Kidney tubule cell (primary cell): ENCODE measurements around the gene RNF213.

Experiments
- DNase-seq: peaks from one replicate; pipeline ENCODE4 v3.0.0-alpha.2; 2018; ENCODE audit warnings: low spot score

The RNF213 gene

GRCh38 chr17:80421381-80422090 lies 160.9 kb downstream of the RNF213 start:
- no peak for DNase-seq

- DNase-seq, result no peak
Measured at GRCh38 chr17:80422276-80422675, 161.6 kb downstream of the RNF213 start.

GRCh38 chr17:80422981-80423380 lies 162.3 kb downstream of the RNF213 start:
- DNase-seq, result no peak

- DNase-seq, result no peak
Measured at GRCh38 chr17:80423536-80424225, 163.0 kb downstream of the RNF213 start.

GRCh38 chr17:80424261-80424660 lies 163.6 kb downstream of the RNF213 start:
- DNase-seq, result no peak

GRCh38 chr17:80424878-80425765 lies 164.5 kb downstream of the RNF213 start:
- no peak for DNase-seq

- DNase-seq, result no peak
Measured at GRCh38 chr17:80425835-80426426, 165.3 kb downstream of the RNF213 start.

GRCh38 chr17:80426671-80427326 lies 166.1 kb downstream of the RNF213 start:
- DNase-seq, result peak; percentile 68

- no peak for DNase-seq
Measured at GRCh38 chr17:80427366-80428282, 167.0 kb downstream of the RNF213 start.

- no peak for DNase-seq
Measured at GRCh38 chr17:80428363-80428762, 167.7 kb downstream of the RNF213 start.

- no peak for DNase-seq
Measured at GRCh38 chr17:80428796-80429195, 168.1 kb downstream of the RNF213 start.

- no peak for DNase-seq
Measured at GRCh38 chr17:80429356-80430275, 169.0 kb downstream of the RNF213 start.

GRCh38 chr17:80430446-80431245 lies 170.0 kb downstream of the RNF213 start:
- DNase-seq, result no peak

- DNase-seq, result no peak
Measured at GRCh38 chr17:80431246-80432195, 170.9 kb downstream of the RNF213 start.

GRCh38 chr17:80432350-80432955 lies 171.8 kb downstream of the RNF213 start:
- no peak for DNase-seq

GRCh38 chr17:80432961-80433550 lies 172.4 kb downstream of the RNF213 start:
- DNase-seq, result no peak
